ENCODE data around the gene FBXO46. TPM values are rescaled to one million over a fixed set of nuclear protein-coding genes. Genes with fewer than 3 reads are reported as not detected.

Gene FBXO46
- total and polyA plus RNA-seq, 10 of the 15 experiments (the other 5 are each of a cell fraction or from before 2014, with no cell fraction given): 2.5 to 61.5 (median 13.7) TPM

DNA sequence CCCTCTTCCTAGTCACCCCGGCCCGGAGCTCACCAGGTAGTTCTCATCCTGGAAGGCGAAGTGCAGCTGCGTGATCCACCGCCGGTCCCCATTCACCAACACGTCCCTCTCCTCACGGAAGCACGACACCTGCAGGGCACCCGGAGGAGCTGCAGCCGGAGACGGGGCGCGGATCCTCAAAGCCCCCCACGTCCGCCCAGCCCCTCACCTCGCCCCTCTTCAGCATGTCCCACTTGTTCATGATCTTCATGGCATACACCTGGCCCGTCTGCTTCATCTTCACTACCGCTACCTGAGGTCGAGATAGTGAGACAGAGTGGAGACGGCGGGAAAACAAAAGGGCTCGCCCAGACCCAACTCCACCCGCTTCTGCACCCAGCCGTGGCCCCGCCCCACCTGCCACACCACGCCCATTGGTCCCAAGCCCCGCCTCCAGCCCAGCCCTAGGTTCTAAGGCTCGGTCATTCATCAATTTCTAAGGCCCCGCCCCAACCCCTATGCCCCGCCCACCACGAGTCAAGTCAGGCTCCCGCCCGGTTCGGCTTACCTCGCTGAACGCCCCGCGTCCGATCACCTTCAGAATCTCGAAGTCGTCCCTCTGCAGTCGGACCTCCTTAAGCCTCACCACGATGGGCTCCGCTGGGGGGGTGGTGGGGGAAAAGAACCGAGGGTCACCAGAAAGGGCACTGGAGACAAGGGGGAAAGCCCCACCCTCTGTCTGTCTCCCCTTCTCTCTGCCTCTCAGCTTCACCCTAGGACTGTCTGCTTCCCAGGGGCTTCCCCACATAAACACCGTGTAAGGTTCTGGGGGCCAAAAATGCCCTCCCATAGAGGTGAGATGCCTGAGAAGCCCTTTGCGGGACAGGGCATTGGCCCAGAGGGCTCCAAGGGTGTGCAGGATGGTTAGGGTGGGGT lies 48.8 kb upstream of the FBXO46 start (continued):
- TF ChIP-seq, protein P1, sequence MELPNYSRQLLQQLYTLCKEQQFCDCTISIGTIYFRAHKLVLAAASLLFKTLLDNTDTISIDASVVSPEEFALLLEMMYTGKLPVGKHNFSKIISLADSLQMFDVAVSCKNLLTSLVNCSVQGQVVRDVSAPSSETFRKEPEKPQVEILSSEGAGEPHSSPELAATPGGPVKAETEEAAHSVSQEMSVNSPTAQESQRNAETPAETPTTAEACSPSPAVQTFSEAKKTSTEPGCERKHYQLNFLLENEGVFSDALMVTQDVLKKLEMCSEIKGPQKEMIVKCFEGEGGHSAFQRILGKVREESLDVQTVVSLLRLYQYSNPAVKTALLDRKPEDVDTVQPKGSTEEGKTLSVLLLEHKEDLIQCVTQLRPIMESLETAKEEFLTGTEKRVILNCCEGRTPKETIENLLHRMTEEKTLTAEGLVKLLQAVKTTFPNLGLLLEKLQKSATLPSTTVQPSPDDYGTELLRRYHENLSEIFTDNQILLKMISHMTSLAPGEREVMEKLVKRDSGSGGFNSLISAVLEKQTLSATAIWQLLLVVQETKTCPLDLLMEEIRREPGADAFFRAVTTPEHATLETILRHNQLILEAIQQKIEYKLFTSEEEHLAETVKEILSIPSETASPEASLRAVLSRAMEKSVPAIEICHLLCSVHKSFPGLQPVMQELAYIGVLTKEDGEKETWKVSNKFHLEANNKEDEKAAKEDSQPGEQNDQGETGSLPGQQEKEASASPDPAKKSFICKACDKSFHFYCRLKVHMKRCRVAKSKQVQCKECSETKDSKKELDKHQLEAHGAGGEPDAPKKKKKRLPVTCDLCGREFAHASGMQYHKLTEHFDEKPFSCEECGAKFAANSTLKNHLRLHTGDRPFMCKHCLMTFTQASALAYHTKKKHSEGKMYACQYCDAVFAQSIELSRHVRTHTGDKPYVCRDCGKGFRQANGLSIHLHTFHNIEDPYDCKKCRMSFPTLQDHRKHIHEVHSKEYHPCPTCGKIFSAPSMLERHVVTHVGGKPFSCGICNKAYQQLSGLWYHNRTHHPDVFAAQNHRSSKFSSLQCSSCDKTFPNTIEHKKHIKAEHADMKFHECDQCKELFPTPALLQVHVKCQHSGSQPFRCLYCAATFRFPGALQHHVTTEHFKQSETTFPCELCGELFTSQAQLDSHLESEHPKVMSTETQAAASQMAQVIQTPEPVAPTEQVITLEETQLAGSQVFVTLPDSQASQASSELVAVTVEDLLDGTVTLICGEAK (IDR thresholded peaks at IDR 0.05; ENCODE audit: borderline replicate concordance): no peak
- TF ChIP-seq SIX5 (IDR thresholded peaks at IDR 0.05; ENCODE audit: low read depth, low read length, severe bottlenecking) (no peak), PML (IDR thresholded peaks at IDR 0.05; ENCODE audit: low read length) (no peak), RUNX3 (IDR thresholded peaks at IDR 0.05; ENCODE audit: low read length) (no peak), MEF2A (IDR thresholded peaks at IDR 0.05; ENCODE audit: insufficient read depth, low read depth, low read length) (no peak), RELA (IDR thresholded peaks at IDR 0.05; ENCODE audit: borderline replicate concordance, partially characterized antibody) (no peak), NR2C1 (IDR thresholded peaks at IDR 0.05) (no peak), ZSCAN29 (IDR thresholded peaks at IDR 0.05) (no peak), NFYA (IDR thresholded peaks at IDR 0.05; ENCODE audit: borderline replicate concordance, low read depth, low read length) (no peak), CHD2 (IDR thresholded peaks at IDR 0.05; ENCODE audit: borderline replicate concordance, low read depth, low read length) (no peak), RELB (IDR thresholded peaks at IDR 0.05; ENCODE audit: low read depth) (0 out of 2 replicates have a peak, but pooled peaks have one; percentile 44), RBBP5 (conservative IDR thresholded peaks at IDR 0.05) (no peak)
- TF ChIP-seq, protein P2, sequence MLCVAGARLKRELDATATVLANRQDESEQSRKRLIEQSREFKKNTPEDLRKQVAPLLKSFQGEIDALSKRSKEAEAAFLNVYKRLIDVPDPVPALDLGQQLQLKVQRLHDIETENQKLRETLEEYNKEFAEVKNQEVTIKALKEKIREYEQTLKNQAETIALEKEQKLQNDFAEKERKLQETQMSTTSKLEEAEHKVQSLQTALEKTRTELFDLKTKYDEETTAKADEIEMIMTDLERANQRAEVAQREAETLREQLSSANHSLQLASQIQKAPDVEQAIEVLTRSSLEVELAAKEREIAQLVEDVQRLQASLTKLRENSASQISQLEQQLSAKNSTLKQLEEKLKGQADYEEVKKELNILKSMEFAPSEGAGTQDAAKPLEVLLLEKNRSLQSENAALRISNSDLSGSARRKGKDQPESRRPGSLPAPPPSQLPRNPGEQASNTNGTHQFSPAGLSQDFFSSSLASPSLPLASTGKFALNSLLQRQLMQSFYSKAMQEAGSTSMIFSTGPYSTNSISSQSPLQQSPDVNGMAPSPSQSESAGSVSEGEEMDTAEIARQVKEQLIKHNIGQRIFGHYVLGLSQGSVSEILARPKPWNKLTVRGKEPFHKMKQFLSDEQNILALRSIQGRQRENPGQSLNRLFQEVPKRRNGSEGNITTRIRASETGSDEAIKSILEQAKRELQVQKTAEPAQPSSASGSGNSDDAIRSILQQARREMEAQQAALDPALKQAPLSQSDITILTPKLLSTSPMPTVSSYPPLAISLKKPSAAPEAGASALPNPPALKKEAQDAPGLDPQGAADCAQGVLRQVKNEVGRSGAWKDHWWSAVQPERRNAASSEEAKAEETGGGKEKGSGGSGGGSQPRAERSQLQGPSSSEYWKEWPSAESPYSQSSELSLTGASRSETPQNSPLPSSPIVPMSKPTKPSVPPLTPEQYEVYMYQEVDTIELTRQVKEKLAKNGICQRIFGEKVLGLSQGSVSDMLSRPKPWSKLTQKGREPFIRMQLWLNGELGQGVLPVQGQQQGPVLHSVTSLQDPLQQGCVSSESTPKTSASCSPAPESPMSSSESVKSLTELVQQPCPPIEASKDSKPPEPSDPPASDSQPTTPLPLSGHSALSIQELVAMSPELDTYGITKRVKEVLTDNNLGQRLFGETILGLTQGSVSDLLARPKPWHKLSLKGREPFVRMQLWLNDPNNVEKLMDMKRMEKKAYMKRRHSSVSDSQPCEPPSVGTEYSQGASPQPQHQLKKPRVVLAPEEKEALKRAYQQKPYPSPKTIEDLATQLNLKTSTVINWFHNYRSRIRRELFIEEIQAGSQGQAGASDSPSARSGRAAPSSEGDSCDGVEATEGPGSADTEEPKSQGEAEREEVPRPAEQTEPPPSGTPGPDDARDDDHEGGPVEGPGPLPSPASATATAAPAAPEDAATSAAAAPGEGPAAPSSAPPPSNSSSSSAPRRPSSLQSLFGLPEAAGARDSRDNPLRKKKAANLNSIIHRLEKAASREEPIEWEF (IDR thresholded peaks at IDR 0.05; ENCODE audit: insufficient replicate concordance, low read depth, low read length): no peak
- TF ChIP-seq, protein P3, sequence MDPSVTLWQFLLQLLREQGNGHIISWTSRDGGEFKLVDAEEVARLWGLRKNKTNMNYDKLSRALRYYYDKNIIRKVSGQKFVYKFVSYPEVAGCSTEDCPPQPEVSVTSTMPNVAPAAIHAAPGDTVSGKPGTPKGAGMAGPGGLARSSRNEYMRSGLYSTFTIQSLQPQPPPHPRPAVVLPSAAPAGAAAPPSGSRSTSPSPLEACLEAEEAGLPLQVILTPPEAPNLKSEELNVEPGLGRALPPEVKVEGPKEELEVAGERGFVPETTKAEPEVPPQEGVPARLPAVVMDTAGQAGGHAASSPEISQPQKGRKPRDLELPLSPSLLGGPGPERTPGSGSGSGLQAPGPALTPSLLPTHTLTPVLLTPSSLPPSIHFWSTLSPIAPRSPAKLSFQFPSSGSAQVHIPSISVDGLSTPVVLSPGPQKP (IDR thresholded peaks at IDR 0.05; ENCODE audit: low read depth, low read length): no peak
